ENCODE data around the gene POC1A. TPM values are rescaled to one million over a fixed set of nuclear protein-coding genes. Genes with fewer than 3 reads are reported as not detected.

POC1A gene
- total and polyA plus RNA-seq, 2 donors (not counting 3 experiments of a cell fraction or from before 2014, with no cell fraction given), result 14.8 to 19.4 TPM

DNA sequence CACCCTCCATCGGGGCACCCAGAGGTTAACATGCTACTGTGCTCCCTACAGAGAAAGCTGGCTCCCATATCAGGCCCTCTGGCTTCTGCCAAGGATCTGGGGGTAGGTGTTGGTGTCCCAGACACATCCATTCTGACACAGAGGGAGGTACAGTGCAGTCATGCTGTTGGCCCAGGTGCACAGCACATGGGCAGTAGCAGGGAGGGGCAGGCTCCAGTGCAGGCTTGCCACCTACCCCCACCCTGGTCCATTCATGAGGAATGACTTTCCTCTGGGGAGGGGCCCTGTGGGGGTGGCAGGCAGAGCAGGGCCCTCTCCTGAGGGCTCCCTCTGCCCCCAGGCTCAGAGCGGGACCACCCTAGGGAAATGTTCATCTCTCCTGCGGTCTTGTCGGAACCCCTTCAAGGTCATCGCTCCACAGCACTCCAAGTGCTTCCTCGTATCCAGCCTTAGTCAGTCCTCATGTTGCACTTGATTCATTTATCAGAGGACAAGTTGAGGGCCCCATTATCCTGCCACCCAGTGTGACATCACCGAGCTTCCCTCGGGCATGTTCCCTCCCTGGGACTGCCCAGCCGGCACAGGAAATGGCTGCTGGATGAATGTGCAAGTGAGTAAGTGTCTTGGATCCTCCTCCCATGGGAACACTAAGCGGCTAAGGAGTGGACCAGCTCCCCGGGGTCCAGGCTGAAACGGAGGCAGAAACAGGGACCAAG, 107.9 kb downstream of the POC1A start:
- H3K27me3 ChIP-seq (ENCODE audit: control insufficient read depth in 2 of 2, insufficient read depth in 2 of 2, low read length in 2 of 2), result no peaks in the 10 kb centered on the region
- DNase-seq (ENCODE audit: low read depth, low spot score), result peak; percentile 96
- TF ChIP-seq GATA2 (IDR thresholded peaks at IDR 0.05; ENCODE audit: insufficient read depth, insufficient read length, low read depth, low read length), result no peak
- no peak for TF ChIP-seq MAX (IDR thresholded peaks at IDR 0.05; ENCODE audit: insufficient read depth, insufficient read length)
- no peak for TF ChIP-seq EZH2 (IDR thresholded peaks at IDR 0.05; ENCODE audit: borderline replicate concordance, low read depth, low read length, severe bottlenecking)
- peak; percentile 87 for TF ChIP-seq JUN (IDR thresholded peaks at IDR 0.05; ENCODE audit: borderline replicate concordance, insufficient read depth, insufficient read length, low read depth)
- peak; percentile 63 for TF ChIP-seq MYC (IDR thresholded peaks at IDR 0.05; ENCODE audit: low read depth, low read length)
- peak; percentile 64 for TF ChIP-seq POLR2AphosphoS5 (IDR thresholded peaks at IDR 0.05; ENCODE audit: insufficient read depth, low read depth, low read length)
- peak; percentile 98 for TF ChIP-seq FOS (IDR thresholded peaks at IDR 0.05; ENCODE audit: borderline replicate concordance, insufficient read depth, low read length)
- TF ChIP-seq, protein P1, sequence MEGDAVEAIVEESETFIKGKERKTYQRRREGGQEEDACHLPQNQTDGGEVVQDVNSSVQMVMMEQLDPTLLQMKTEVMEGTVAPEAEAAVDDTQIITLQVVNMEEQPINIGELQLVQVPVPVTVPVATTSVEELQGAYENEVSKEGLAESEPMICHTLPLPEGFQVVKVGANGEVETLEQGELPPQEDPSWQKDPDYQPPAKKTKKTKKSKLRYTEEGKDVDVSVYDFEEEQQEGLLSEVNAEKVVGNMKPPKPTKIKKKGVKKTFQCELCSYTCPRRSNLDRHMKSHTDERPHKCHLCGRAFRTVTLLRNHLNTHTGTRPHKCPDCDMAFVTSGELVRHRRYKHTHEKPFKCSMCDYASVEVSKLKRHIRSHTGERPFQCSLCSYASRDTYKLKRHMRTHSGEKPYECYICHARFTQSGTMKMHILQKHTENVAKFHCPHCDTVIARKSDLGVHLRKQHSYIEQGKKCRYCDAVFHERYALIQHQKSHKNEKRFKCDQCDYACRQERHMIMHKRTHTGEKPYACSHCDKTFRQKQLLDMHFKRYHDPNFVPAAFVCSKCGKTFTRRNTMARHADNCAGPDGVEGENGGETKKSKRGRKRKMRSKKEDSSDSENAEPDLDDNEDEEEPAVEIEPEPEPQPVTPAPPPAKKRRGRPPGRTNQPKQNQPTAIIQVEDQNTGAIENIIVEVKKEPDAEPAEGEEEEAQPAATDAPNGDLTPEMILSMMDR (IDR thresholded peaks at IDR 0.05; ENCODE audit: extremely low read depth in 1 of 2, insufficient read depth in 1 of 2, low read depth in 1 of 2, low read length in 2 of 2), result no peak
- peak; percentile 75 for TF ChIP-seq POLR2A (IDR thresholded peaks at IDR 0.05; ENCODE audit: low read depth, low read length)
- POLR2A ChIA-PET, result interaction anchor here (1.0 to 1.4 kb wide), 5 partner anchors 9 to 108 kb away, joined by 3 to 8 read pairs (median 4); partner anchors contain the start of gene DUSP7
- dilution Hi-C loops (cut with MboI; ENCODE audit: extremely low pct_ligation_motif_present, low sequenced_read_pairs), result no loop called here
- H2AFZ ChIP-seq (ENCODE audit: low read depth, low read length), result no peak overlapping the region
- H3K4me3 ChIP-seq (replicated peaks in 1 of 3; ENCODE audit: insufficient read depth in 1 of 3, low read depth in 1 of 3, low read length in 3 of 3), result no peak overlapping the region
- FAIRE-seq, result peak; percentile 100
- intact Hi-C loops (cut with micrococcal nuclease), result loop anchor here (1.0 to 2.0 kb wide), 4 partner anchors 11 to 170 kb away; no protein-coding TSS in a partner anchor
- CTCF ChIA-PET, result interaction anchor here (0.6 to 2.8 kb wide), 17 partner anchors 10 to 77 kb away, joined by 3 to 13 read pairs (median 3); partner anchors contain the start of genes DUSP7 and RPL29
- H3K9ac ChIP-seq (replicated peaks; ENCODE audit: extremely low read depth, insufficient read depth, low read length), result peak overlapping the region; percentile 74
- H3K4me1 ChIP-seq (ENCODE audit: control insufficient read depth, extremely low read depth, insufficient read depth, low read length), result peaks cover 28% of the 10 kb centered on the region
- H3K9me1 ChIP-seq (replicated peaks; ENCODE audit: control insufficient read depth, extremely low read depth, insufficient read depth, low read length), result no peaks in the 10 kb centered on the region
- peaks cover 6% of the 10 kb centered on the region for H3K79me2 ChIP-seq (ENCODE audit: control insufficient read depth, insufficient read depth, low read length)
- peaks cover 0 to 16% of the 10 kb centered on the region in 2 experiments for H3K36me3 ChIP-seq (ENCODE audit: control insufficient read depth in 2 of 2, extremely low read depth in 1 of 2, insufficient read depth in 2 of 2, low read length in 2 of 2)
- BruUV-seq (replicated peaks), result TSS peak; percentile 41
- H3K27ac ChIP-seq (ENCODE audit: insufficient read depth, low read depth, low read length), result peak overlapping the region; percentile 86
- peak overlapping the region; percentile 5 for H3K4me2 ChIP-seq (ENCODE audit: insufficient read depth, low read length)
- no peaks in the 10 kb centered on the region for H3K9me3 ChIP-seq (replicated peaks; ENCODE audit: control insufficient read depth, insufficient read depth, low read length)
- H4K20me1 ChIP-seq (replicated peaks; ENCODE audit: control insufficient read depth, extremely low read depth, insufficient read depth, low read length), result no peaks in the 10 kb centered on the region

All from endothelial cell of umbilical vein (primary cell).